Uterus (tissue), 2 donors: ENCODE results near the gene TADA2B.

Source experiments
- POLR2A ChIP-seq, 2 donors: fragments of 450-650 bp; IDR thresholded peaks; one replicate each; pipeline ENCODE4 v1.6.1; 2016; ENCODE audit warnings: antibody characterized with exemption in 2 of 2, mild to moderate bottlenecking in 1 of 2, moderate library complexity in 1 of 2
- TF ChIP-seq, protein P1 (sequence below), 4 experiments: fragments of 200-600 bp in 2 of 4; fragments of 450-650 bp in 2 of 4; sonication (generic) in 2 of 4; IDR thresholded peaks; one replicate each; pipeline ENCODE4 v1.5.1; 2016 to 2019; ENCODE audit warnings: antibody characterized with exemption in 4 of 4, mild to moderate bottlenecking in 2 of 4, moderate library complexity in 1 of 4

DNA sequence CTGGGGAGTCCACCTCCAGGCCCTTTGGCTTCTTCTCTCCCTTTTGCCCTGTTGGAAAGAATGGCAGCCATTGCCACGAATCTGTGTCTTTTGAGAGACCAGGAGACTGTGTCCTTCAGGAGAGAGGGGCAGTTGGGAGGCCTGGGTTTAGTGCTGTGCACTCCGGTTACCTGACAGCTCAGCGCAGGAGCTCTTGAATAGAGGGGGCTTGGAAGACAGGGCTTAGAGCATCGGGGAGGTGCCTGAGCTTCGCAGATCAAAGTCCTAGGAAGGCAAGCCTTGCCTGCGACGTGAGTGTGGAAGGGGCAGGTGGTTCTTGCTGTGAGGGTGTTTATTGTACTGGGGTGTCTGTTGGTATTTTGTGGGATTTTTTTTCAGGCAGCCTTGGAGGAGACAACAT lies 41.9 kb upstream of the TADA2B start:
- TF ChIP-seq, protein P1, sequence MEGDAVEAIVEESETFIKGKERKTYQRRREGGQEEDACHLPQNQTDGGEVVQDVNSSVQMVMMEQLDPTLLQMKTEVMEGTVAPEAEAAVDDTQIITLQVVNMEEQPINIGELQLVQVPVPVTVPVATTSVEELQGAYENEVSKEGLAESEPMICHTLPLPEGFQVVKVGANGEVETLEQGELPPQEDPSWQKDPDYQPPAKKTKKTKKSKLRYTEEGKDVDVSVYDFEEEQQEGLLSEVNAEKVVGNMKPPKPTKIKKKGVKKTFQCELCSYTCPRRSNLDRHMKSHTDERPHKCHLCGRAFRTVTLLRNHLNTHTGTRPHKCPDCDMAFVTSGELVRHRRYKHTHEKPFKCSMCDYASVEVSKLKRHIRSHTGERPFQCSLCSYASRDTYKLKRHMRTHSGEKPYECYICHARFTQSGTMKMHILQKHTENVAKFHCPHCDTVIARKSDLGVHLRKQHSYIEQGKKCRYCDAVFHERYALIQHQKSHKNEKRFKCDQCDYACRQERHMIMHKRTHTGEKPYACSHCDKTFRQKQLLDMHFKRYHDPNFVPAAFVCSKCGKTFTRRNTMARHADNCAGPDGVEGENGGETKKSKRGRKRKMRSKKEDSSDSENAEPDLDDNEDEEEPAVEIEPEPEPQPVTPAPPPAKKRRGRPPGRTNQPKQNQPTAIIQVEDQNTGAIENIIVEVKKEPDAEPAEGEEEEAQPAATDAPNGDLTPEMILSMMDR (IDR thresholded peaks at IDR 0.05) = no peak
- no peak for TF ChIP-seq POLR2A (IDR thresholded peaks at IDR 0.05)
